ENCODE data around the gene NDUFB11. TPM values are rescaled to one million over a fixed set of nuclear protein-coding genes. Genes with fewer than 3 reads are reported as not detected.

Gene NDUFB11
- total and polyA plus RNA-seq, 9 of the 15 experiments (the other 6 are each of a cell fraction or from before 2014, with no cell fraction given): 20.9 to 269 (median 86.8) TPM

GRCh38 chrX:47190445-47191269 lies 46.2 kb upstream of the NDUFB11 start (continued):
- TF ChIP-seq ZBTB9 (CRISPR knock-in tag; IDR thresholded peaks at IDR 0.05) (no peak), ZBTB17 (CRISPR knock-in tag; IDR thresholded peaks at IDR 0.05) (no peak), ETS1 (conservative IDR thresholded peaks at IDR 0.05; ENCODE audit: control insufficient read depth, low read depth, low read length) (peak; percentile 62; the same call in 1 of the 2 replicates), SNIP1 (IDR thresholded peaks at IDR 0.05; ENCODE audit: low read depth) (no peak), TCF3 (CRISPR knock-in tag; IDR thresholded peaks at IDR 0.05) (no peak), ZNF174 (CRISPR knock-in tag; IDR thresholded peaks at IDR 0.05) (no peak), FOXK2 (conservative IDR thresholded peaks at IDR 0.05 in 1 of 2, IDR thresholded peaks at IDR 0.05 in 1 of 2; ENCODE audit: low read depth in 2 of 2) (peak in 1 of 2 experiments; percentile 98; a peak in 2 of 4 replicates), NR4A1 (CRISPR knock-in tag; IDR thresholded peaks at IDR 0.05) (no peak), NR4A1 (tag; IDR thresholded peaks at IDR 0.05) (no peak), HIVEP1 (CRISPR knock-in tag; IDR thresholded peaks at IDR 0.05) (no peak), GTF3C2 (IDR thresholded peaks at IDR 0.05; ENCODE audit: borderline replicate concordance, extremely low read depth, insufficient read length) (no peak), SNRNP70 (optimal IDR thresholded peaks at IDR 0.05; ENCODE audit: low read depth, low read length) (no peak), CHCHD3 (CRISPR knock-in tag; IDR thresholded peaks at IDR 0.05) (no peak), DPF2 (IDR thresholded peaks at IDR 0.05) (no peak), ZC3H11A (IDR thresholded peaks at IDR 0.05; ENCODE audit: low read depth, low read length) (no peak), KLF6 (CRISPR knock-in tag; IDR thresholded peaks at IDR 0.05; ENCODE audit: borderline replicate concordance) (no peak), MTF1 (CRISPR knock-in tag; IDR thresholded peaks at IDR 0.05; ENCODE audit: borderline replicate concordance) (no peak), ZNF695 (CRISPR knock-in tag; IDR thresholded peaks at IDR 0.05) (no peak), POLR2A (conservative IDR thresholded peaks at IDR 0.05) (peak; percentile 62), SREBF1 (IDR thresholded peaks at IDR 0.05; ENCODE audit: borderline replicate concordance, low read depth, low read length) (0 out of 2 replicates have a peak, but pooled peaks have one; percentile 64), HMGXB4 (CRISPR knock-in tag; IDR thresholded peaks at IDR 0.05) (no peak)
